NB4 (cell line): ENCODE data around the gene DPYSL4.

ENCODE experiments used
- DNase-seq: peaks from one replicate; pipeline ENCODE4 v3.0.0; 2010; ENCODE audit warnings: low read depth
- H3K4me3 ChIP-seq: one replicate; pipeline ENCODE4 v1.5.1; 2011; ENCODE audit warnings: mild to moderate bottlenecking, low read depth, low read length, moderate library complexity
- CTCF ChIP-seq: IDR thresholded peaks from one replicate; pipeline ENCODE4 v1.5.1; 2012; ENCODE audit warnings: low read depth, low read length
- MAX ChIP-seq: IDR thresholded peaks from 2 replicates; pipeline ENCODE4 v1.6.1; 2011; ENCODE audit warnings: low read depth, low read length
- MYC ChIP-seq: IDR thresholded peaks from 2 replicates; pipeline ENCODE4 v1.6.1; 2011; ENCODE audit warnings: low read depth, low read length
- POLR2A ChIP-seq: IDR thresholded peaks from 2 replicates; pipeline ENCODE4 v1.6.1; 2011; ENCODE audit warnings: mild to moderate bottlenecking; ENCODE audit not compliant: insufficient read length; ENCODE audit errors: extremely low read depth

Gene DPYSL4

GRCh38 chr10:132144086-132144485 lies 42.7 kb upstream of the DPYSL4 start:
- TF ChIP-seq POLR2A (no peak), MYC (no peak), CTCF (no peak), MAX (no peak)
- DNase-seq = no peak
- H3K4me3 ChIP-seq = no peak overlapping the region

GRCh38 chr10:132145002-132145401 lies 41.7 kb upstream of the DPYSL4 start:
- H3K4me3 ChIP-seq = no peak overlapping the region
- DNase-seq = no peak
- no peak for TF ChIP-seq MYC
- no peak for TF ChIP-seq POLR2A
- no peak for TF ChIP-seq MAX

- TF ChIP-seq MYC (no peak), CTCF (no peak), POLR2A (no peak), MAX (no peak)
- no peak overlapping the region for H3K4me3 ChIP-seq
- no peak for DNase-seq
These were observed 41.1 kb upstream of the DPYSL4 start for GRCh38 chr10:132145521-132146185.

GRCh38 chr10:132146271-132146671 lies 40.5 kb upstream of the DPYSL4 start:
- TF ChIP-seq MAX (no peak), CTCF (no peak), MYC (no peak), POLR2A (no peak)
- no peak for DNase-seq
- no peak overlapping the region for H3K4me3 ChIP-seq

- H3K4me3 ChIP-seq = no peak overlapping the region
- no peak for DNase-seq
- TF ChIP-seq CTCF = no peak
- no peak for TF ChIP-seq POLR2A
- no peak for TF ChIP-seq MAX
- TF ChIP-seq MYC = no peak
These were observed 39.5 kb upstream of the DPYSL4 start for GRCh38 chr10:132146941-132147915.
